Measurements from ENCODE around the gene ARHGAP10. TPM values are rescaled to one million over a fixed set of nuclear protein-coding genes. Genes with fewer than 3 reads are reported as not detected.

ARHGAP10 gene
- total RNA-seq, 6 experiments from 2014 or later, result 5.5 to 13.3 (median 10.4) TPM

DNA sequence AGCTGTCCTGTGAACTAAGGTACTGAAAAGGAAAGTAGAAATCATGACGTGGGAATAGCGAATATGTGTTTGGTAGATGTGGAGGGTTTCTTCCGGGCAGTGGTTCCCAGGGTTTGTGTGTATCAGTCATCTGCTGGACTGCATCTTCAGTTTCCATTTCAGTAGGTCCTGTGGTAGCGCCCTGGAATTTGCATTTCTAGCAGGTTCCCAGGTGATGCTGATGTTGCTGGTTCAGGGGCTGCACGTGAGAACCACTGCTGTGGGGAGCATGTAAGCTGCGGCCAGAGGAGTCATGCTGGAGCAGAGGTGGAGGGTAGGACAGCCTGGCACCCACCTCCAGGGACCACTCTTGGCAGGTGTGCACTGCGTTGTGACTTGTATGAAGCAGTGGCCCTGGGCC, 47.1 kb downstream of the ARHGAP10 start:
- Histone ChIP-seq H3K4me3 (no peak overlapping the region), H3K9me3 (no peaks in the 10 kb centered on the region), H3K27me3 (no peaks in the 10 kb centered on the region), H3K4me1 (no peaks in the 10 kb centered on the region), H3K27ac (no peak overlapping the region), H3K36me3 (no peaks in the 10 kb centered on the region)
- WGBS (ENCODE audit: insufficient coverage, low coverage, low lambda C conversion rate, missing lambda C conversion rate), result 97% methylated on average over 5 of the region's 7 CpGs
- no peak for DNase-seq
- intact Hi-C loops (cut with DNase I), result no loop called here
- TF ChIP-seq POLR2A (IDR thresholded peaks at IDR 0.05), result no peak
- TF ChIP-seq, protein P1, sequence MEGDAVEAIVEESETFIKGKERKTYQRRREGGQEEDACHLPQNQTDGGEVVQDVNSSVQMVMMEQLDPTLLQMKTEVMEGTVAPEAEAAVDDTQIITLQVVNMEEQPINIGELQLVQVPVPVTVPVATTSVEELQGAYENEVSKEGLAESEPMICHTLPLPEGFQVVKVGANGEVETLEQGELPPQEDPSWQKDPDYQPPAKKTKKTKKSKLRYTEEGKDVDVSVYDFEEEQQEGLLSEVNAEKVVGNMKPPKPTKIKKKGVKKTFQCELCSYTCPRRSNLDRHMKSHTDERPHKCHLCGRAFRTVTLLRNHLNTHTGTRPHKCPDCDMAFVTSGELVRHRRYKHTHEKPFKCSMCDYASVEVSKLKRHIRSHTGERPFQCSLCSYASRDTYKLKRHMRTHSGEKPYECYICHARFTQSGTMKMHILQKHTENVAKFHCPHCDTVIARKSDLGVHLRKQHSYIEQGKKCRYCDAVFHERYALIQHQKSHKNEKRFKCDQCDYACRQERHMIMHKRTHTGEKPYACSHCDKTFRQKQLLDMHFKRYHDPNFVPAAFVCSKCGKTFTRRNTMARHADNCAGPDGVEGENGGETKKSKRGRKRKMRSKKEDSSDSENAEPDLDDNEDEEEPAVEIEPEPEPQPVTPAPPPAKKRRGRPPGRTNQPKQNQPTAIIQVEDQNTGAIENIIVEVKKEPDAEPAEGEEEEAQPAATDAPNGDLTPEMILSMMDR (IDR thresholded peaks at IDR 0.05), result no peak
- ATAC-seq, result no peak

DNA sequence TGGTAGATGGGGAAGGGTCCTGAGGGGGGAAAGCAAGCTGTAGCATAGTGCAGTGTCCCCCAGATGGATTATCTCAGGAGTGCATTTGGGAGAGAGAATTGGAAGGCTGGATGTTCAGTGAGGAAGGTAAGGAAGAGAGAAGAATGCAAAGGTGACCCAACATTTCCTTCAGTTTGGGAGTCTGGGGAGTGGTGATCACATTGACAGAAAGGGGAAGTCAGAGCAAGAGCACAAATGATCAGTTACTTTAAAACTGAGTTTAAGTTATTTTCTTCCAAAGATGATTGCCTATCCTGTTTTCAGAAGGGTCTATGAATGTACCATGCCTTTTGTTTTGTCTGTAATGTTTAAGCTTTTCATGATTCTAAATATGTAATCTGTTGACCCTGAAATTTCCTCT, 47.6 kb downstream of the ARHGAP10 start:
- H3K27ac ChIP-seq, result no peak overlapping the region
- TF ChIP-seq, protein P1 (IDR thresholded peaks at IDR 0.05), result no peak
- TF ChIP-seq POLR2A (IDR thresholded peaks at IDR 0.05), result no peak
- no peaks in the 10 kb centered on the region for H3K4me1 ChIP-seq
- no peak for DNase-seq
- H3K36me3 ChIP-seq, result no peaks in the 10 kb centered on the region
- H3K4me3 ChIP-seq, result no peak overlapping the region
- no peak for ATAC-seq
- intact Hi-C loops (cut with DNase I), result no loop called here
- H3K9me3 ChIP-seq, result no peaks in the 10 kb centered on the region
- H3K27me3 ChIP-seq, result no peaks in the 10 kb centered on the region

DNA sequence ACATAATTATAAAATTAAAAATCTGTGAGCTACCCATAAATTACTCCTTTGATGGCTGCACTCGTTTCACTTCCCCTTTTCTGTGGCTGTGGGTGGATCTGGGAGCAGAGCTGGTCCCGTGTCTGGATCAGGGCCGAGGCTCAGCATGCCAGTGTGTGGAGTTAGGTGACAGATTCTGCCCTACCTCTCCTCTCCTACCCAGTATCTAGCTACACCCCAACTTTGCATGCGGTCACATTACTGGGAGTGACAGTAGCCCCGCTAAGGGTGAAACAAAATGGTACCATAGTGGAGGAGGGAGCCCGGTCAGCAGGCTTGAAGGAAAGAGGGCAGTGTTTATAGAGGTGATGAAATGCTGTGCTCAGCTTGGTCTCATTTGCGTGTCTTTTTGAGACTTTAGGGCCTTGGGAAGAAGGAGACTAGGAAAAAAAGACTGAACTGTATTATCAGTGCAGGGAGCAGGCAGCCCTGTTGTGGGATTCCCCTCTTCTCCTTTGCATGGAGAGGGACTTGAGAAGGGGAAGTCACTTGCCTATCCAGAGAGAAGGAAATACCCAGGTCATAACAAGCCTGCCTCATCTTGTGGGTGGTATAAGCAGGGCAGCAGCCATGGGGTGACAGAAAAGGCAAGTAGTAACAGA, 48.4 kb downstream of the ARHGAP10 start:
- Histone ChIP-seq H3K36me3 (no peaks in the 10 kb centered on the region), H3K9me3 (no peaks in the 10 kb centered on the region), H3K27ac (no peak overlapping the region), H3K4me1 (no peaks in the 10 kb centered on the region), H3K27me3 (no peaks in the 10 kb centered on the region), H3K4me3 (no peak overlapping the region)
- no peak for TF ChIP-seq POLR2A (IDR thresholded peaks at IDR 0.05)
- TF ChIP-seq, protein P1 (IDR thresholded peaks at IDR 0.05), result no peak
- no peak for DNase-seq
- WGBS (ENCODE audit: insufficient coverage, low coverage, low lambda C conversion rate, missing lambda C conversion rate), result 38% methylated on average over 7 of the region's 7 CpGs
- peak; percentile 38 to 80 (median 67) for ATAC-seq
- intact Hi-C loops (cut with DNase I), result no loop called here

DNA sequence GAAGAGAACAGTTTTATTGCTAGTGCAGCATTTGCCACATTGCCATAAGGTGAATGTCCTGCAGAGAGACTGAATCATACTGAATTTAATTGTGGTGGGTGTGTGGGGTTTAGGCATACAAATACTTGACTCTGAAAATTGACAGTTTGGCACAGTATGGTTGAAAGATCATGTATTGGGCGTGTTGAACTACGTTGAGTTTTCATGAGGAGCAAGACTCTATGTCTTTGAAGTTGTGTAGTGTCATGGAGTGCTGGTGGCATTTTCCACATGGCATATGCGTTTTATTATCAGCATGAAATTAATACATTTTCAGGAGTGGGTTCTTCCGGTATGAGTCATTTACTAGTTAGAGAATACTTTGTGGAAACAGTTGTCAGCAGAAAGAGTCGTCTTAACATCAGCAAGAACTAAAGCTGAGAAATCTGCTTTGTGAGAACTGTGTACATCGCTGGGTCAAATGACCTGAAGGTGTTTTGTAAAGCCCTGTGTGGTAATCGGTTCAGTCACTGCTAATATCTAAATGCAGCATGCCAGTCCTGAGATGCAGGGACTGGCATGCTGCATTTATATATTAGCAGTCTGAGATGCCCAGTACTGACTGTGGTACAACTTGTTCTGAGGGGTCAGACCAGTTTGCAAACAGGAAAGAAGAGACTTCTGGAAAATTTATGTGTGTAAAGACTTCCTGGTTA, 50.3 kb downstream of the ARHGAP10 start:
- DNase-seq (no peak), ATAC-seq (peak; percentile 36 to 55 (median 51))
- H3K4me3 ChIP-seq, result no peak overlapping the region
- H3K27ac ChIP-seq, result no peak overlapping the region
- H3K27me3 ChIP-seq, result no peaks in the 10 kb centered on the region
- no peak for TF ChIP-seq POLR2A (IDR thresholded peaks at IDR 0.05)
- no peaks in the 10 kb centered on the region for H3K9me3 ChIP-seq
- no peaks in the 10 kb centered on the region for H3K36me3 ChIP-seq
- intact Hi-C loops (cut with DNase I), result no loop called here
- no peaks in the 10 kb centered on the region for H3K4me1 ChIP-seq
- WGBS (ENCODE audit: insufficient coverage, low coverage, low lambda C conversion rate, missing lambda C conversion rate), result 41% methylated on average over 7 of the region's 7 CpGs

DNA sequence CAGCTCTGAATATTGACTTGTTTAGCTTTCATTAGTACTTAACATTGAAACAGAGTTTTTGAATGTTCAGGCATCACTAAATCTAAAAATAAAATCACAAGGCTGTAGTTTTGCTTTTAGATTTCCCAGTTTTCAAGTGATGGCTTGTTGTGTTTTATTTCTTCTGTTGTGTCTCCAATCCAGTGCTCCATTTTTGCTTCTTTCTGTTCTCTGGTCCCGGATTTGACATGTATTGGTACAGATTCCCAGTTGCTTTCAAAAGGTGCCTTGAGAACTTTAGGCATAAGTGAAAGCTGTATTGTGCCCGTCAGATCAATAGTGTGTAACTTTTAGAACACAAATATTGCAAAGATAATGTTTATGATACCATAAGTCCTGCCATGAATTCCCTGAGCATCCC, 53.2 kb downstream of the ARHGAP10 start:
- TF ChIP-seq, protein P1 (IDR thresholded peaks at IDR 0.05), result no peak
- TF ChIP-seq POLR2A (IDR thresholded peaks at IDR 0.05), result no peak
- Histone ChIP-seq H3K27me3 (no peaks in the 10 kb centered on the region), H3K27ac (no peak overlapping the region), H3K36me3 (no peaks in the 10 kb centered on the region), H3K9me3 (no peaks in the 10 kb centered on the region), H3K4me1 (no peaks in the 10 kb centered on the region), H3K4me3 (no peak overlapping the region)
- intact Hi-C loops (cut with DNase I), result no loop called here
- 61% methylated on average over 2 of the region's 2 CpGs for WGBS (ENCODE audit: insufficient coverage, low coverage, low lambda C conversion rate, missing lambda C conversion rate)
- ATAC-seq (no peak), DNase-seq (no peak)

All from right lobe of liver (tissue), 6 donors.